ENCODE data around the gene KCNJ12. TPM values are rescaled to one million over a fixed set of nuclear protein-coding genes. Genes with fewer than 3 reads are reported as not detected.

The KCNJ12 gene
- total and polyA plus RNA-seq, 2 of the 4 experiments (the other 2 are of a cell fraction) = under 0.01 to 0.10 TPM

GRCh38 chr17:21467196-21467595, 91.0 kb downstream of the KCNJ12 start:
- CTCF ChIA-PET = no interaction called here

More at GRCh38 chr17:21467196-21467595, 91.0 kb downstream of the KCNJ12 start:
- intact Hi-C loops (cut with micrococcal nuclease) (no loop called here), in situ Hi-C loops (cut with MboI; ENCODE audit: low sequenced_read_pairs) (no loop called here), dilution Hi-C loops (cut with HindIII; ENCODE audit: low sequenced_read_pairs, unreplicated experiment) (no loop called here)
- Histone ChIP-seq H3K14ac (replicated peaks; ENCODE audit: low read depth, low read length) (no peak overlapping the region), H2BK5ac (ENCODE audit: low read depth, low read length, poor library complexity, severe bottlenecking) (no peak overlapping the region), H3K4me3 (ENCODE audit: insufficient read depth, low read depth, low read length) (no peak overlapping the region), H4K5ac (ENCODE audit: low read depth, low read length) (no peak overlapping the region), H3K27ac (ENCODE audit: insufficient read depth, low read length) (no peak overlapping the region), H3K36me3 (ENCODE audit: control insufficient read depth, insufficient read depth, low read length) (no peaks in the 10 kb centered on the region), H3K9ac (ENCODE audit: low read depth, low read length) (no peak overlapping the region), H2BK20ac (ENCODE audit: low read depth, low read length) (no peak overlapping the region), H3K4me1 (ENCODE audit: control insufficient read depth, insufficient read depth, low read length) (no peaks in the 10 kb centered on the region; the same call in 1 of the 2 replicates), H3K4ac (ENCODE audit: low read depth, low read length) (no peak overlapping the region), H3K9me3 (ENCODE audit: control insufficient read depth, insufficient read depth, low read length) (no peaks in the 10 kb centered on the region), H2AK9ac (replicated peaks; ENCODE audit: low read depth, low read length, poor library complexity) (no peak overlapping the region), H3K23ac (ENCODE audit: low read depth, low read length) (no peak overlapping the region), H3K56ac (ENCODE audit: extremely low read depth, insufficient read depth, low read length) (no peak overlapping the region), H3K9me1 (ENCODE audit: insufficient read depth, low read length) (no peaks in the 10 kb centered on the region), H4K91ac (ENCODE audit: insufficient read depth, low read depth, low read length) (no peak overlapping the region), H3K18ac (ENCODE audit: low read depth, low read length) (no peak overlapping the region), H2AFZ (replicated peaks; ENCODE audit: low read length, poor library complexity) (no peak overlapping the region), H3K27me3 (ENCODE audit: control insufficient read depth, insufficient read depth, low read length) (peaks cover 57% of the 10 kb centered on the region), H3K4me2 (ENCODE audit: low read depth, low read length) (no peak overlapping the region), H2AK5ac (ENCODE audit: low read depth, low read length) (no peak overlapping the region), H4K8ac (ENCODE audit: low read depth in 2 of 2, low read length in 2 of 2) (no peak overlapping the region), H3K79me1 (ENCODE audit: low read depth in 1 of 2, low read length in 2 of 2) (no peaks in the 10 kb centered on the region), H2BK15ac (ENCODE audit: low read depth, low read length) (no peak overlapping the region), H4K20me1 (ENCODE audit: insufficient read depth, low read length) (no peaks in the 10 kb centered on the region), H2BK120ac (ENCODE audit: low read depth, low read length) (no peak overlapping the region)
- BruUV-seq (replicated peaks) = no TSS peak
- ATAC-seq (ENCODE audit: low read depth) (no peak), DNase-seq (no peak)
- TF ChIP-seq RFX5 (IDR thresholded peaks at IDR 0.05; ENCODE audit: low read depth, low read length) (no peak), MAFK (IDR thresholded peaks at IDR 0.05; ENCODE audit: low read depth, low read length) (no peak), MAZ (IDR thresholded peaks at IDR 0.05; ENCODE audit: borderline replicate concordance, low read depth, low read length) (no peak)
- WGBS, 2 experiments (ENCODE audit: extremely low coverage in 2 of 2, insufficient read length in 1 of 2) = no CpG with 5 or more reads among the region's 7 CpGs
- POLR2A ChIA-PET (ENCODE audit: unreplicated experiment) = no interaction called here
